Activated gamma-delta T cell (primary cell): ENCODE measurements around the gene PRUNE2.

Experiments used
- DNase-seq: peaks from one replicate; lab custom pipeline; 2025; lab: John Stamatoyannopoulos, UW

Gene PRUNE2

GRCh38 chr9:76655971-76656370 lies 249.9 kb downstream of the PRUNE2 start:
- DNase-seq = no peak

- DNase-seq = no peak
Measured at GRCh38 chr9:76655121-76655541, 250.8 kb downstream of the PRUNE2 start.

DNA sequence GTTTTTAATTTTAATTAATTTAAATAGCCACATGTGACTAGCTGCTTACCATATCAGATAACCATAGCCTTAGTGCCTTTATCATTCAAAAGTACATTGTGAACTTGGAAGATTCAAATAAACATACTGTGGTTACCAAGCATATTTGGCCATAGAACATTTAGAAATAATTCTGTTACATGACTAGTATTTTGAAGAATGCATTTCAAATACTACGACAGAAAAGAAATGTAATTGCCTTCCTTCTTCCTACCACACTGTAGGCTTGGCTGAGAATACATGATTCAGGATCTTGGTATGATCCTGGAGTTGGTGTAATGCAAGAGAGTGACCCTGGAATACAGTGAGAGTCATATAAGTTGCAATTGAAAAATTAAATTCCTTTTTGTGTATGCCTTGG lies 251.3 kb downstream of the PRUNE2 start:
- no peak for DNase-seq

DNA sequence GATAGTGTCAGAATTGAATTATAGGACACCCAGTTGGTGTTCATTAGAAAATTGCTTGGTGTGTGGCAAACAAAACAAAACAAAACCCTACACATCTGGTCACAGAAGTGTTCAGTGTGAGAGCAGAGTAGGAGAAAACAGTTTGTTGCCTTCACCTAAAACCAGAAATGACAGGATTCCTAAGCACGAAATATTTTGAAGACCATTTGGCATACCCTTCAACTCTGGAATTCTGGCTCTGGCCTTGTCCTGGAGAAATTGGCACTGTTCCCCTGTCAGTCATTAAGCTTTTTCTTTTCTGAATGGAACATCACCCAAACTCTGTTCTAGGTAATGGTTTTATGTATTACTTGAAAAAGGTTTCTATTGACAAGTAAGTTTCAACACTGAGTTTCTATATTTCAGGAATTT lies 251.9 kb downstream of the PRUNE2 start:
- no peak for DNase-seq

DNA sequence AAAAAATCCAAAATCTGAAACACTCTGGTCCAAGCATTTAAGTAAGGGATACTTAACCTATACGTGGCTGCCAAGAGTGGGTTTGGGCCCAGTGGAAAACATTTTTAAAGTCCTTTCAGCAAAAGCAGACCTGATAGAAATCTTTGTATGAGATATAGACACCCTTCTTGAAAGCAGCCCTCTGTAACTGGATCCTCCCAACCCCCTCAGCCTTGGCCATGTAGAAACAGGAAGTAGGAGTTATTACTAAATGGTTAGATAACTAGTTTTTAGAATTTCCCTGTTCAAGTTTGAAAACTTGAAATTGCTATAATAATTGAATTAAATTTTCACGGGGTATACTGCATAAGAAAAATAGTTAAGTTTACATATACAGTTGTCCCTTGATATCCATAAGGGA lies 253.0 kb downstream of the PRUNE2 start:
- no peak for DNase-seq

GRCh38 chr9:76651119-76651705 lies 254.7 kb downstream of the PRUNE2 start:
- no peak for DNase-seq

DNA sequence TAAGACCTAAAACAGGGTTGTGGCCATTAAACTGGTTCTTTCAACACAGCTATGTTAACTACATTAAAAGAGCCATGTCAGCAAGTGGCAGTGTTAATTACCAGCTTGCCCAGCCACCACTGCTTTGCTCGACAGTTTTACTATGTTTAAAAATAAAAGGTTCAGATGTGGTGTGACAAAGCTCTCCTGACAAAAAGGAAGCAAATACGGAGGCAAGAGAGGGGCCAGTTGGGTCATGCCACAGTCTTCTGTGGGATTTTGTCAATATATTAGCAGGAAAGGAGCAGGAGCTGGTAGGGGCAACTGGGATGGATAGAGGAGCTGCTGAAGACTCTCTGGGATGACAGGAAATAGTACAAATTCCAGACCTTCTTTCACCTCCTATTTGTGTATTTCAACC lies 255.2 kb downstream of the PRUNE2 start:
- no peak for DNase-seq

- no peak for DNase-seq
Measured at GRCh38 chr9:76649894-76650293, 256.0 kb downstream of the PRUNE2 start.

GRCh38 chr9:76646249-76646648 lies 259.7 kb downstream of the PRUNE2 start:
- no peak for DNase-seq

- no peak for DNase-seq
Measured at GRCh38 chr9:76644647-76645250, 261.2 kb downstream of the PRUNE2 start.

DNA sequence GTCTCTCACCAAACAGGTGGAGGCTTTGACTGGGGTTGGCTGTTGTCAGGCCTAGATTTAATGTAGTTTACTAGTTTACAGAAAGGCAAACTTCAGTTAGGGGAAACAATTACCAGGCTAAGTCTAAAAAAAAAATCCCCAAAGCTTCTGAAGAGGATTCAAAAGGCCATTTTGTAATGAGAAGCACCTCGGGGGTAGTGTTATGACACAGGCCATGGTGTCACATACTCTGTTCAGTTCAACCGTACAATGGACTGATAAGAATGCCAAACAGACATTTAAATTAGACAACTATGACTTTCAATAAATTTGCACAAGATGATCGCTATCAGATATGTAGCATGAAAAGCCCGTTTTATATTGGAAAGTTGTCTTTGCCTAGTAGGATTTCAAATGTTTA lies 261.7 kb downstream of the PRUNE2 start:
- DNase-seq = no peak

GRCh38 chr9:76643399-76644117 lies 262.4 kb downstream of the PRUNE2 start:
- DNase-seq = no peak

- DNase-seq = no peak
Measured at GRCh38 chr9:76642701-76643209, 263.2 kb downstream of the PRUNE2 start.

GRCh38 chr9:76642074-76642473 lies 263.8 kb downstream of the PRUNE2 start:
- no peak for DNase-seq

DNA sequence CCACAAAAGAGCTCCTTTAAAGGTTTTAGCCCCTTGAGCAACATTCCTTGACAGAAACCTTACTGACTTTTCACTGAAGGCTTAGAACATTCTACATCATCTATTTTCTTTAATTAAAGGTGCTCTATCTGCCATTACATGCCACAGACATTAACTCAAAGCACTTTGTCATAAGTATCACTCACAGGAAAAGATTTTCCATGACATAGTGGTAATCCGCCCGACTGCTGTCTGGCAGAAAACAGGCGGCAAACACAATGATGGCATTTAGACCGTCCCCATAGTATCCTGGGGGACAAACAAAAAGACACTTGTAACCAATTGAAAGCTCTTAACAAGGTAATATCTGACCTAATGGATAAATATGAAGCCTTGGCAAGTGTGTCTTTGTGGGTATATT lies 267.9 kb downstream of the PRUNE2 start:
- DNase-seq = no peak

GRCh38 chr9:76637416-76637815 lies 268.5 kb downstream of the PRUNE2 start:
- no peak for DNase-seq

DNA sequence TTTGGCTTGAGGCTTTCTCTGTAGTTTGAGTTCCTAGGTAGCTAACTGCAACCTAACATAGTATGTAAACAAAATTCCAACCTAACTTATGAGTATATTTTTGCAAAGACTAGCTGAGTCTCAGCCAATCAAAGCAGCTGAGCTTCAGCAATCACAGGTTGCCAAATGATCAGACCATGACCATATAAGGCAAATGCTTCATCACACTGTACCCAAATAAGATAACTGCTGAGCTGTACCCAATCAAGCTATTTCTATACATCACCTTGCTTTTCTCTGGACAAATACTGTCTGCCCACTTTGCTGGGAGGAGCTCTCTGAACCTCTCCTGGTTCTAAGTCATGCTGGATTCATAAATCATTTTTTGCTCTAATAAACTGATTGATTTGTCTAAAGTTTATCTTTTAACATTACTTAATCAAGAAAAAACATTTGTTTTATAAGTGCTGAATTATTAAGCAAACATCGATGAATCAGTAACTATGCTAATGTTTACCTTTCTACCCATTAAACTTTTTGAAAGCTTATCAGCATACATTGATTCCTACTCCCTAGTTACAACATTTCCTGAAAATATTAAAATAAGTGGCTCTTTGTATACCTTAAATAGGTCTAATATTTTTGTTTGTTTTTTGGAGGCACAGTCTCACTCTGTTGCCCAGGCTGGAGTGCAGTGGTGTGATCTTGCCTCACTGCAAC lies 271.4 kb downstream of the PRUNE2 start:
- DNase-seq = no peak

GRCh38 chr9:76630916-76631315 lies 275.0 kb downstream of the PRUNE2 start:
- no peak for DNase-seq

DNA sequence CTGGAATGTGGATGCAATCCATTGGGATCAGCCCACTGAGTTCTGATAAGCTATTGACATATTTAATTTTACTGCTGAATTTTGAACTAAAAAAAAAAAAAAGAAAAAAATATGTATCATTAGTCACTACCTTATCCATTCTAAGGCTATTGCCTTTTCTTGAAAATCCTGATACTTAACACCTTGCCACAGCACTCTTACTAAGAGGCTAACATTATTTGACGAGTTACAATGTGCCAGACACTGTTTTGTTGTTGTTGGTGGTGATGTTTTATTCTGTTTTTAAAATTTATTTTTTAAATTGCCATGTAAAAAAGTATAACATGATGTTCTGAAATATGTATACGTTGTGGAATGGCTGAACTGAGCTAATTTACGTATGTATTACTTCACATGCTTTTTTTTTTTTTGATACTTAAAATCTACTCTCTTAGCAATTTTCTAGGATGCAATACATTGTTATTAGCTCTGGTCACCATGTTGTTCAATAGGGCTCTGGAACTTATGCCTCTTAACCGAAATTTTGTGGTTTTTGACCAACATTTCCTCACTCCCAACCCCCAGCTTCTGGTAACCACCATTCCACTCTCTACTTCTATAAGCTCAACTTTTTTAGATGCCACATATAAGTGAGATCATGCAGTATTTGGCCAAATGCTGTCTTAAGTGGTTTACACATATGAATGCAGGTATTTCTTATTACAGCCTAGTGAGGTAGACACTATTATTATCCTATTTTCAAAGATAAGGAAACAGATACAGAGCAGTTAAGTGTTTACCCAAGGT lies 276.5 kb downstream of the PRUNE2 start:
- DNase-seq = no peak

DNA sequence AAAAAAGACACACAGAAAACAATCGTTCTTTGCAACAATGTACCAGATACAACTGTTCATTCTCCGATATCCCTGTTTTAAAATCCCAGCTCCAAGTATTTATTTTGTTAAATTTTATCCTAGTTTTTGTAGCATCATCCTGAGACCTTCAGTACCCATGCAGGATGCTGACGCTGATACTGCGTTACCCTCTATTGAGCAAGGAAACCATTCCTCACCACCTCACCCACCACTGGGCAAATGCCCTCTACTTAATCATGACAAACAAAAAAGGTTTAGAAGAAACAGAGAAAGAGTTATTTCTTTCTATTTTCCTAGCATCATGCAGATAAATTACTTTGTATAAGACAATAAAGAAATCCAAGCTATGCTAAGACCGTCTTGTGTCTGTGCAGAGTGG lies 277.8 kb downstream of the PRUNE2 start:
- no peak for DNase-seq

GRCh38 chr9:76626980-76627379 lies 278.9 kb downstream of the PRUNE2 start:
- no peak for DNase-seq

DNA sequence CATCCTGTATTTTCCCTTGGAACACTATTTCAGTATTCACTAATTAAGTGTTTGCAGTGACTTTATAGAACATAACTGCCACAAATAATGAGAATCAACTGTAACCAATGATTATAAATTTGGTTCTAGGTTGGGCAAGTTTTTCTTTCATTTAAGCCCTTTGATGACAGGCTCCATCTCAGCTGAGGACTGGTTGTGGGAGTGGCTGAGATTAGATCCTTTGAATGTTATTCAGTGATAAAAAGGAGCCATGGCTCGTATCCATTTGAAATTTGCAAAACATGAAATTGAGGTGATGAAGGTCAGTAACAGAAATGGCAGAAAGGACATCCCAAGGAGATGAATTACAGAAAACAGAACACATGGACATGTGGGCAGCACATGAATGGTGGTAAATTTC lies 279.8 kb downstream of the PRUNE2 start:
- DNase-seq = no peak
